ENCODE measurements around the gene FLT1.

FLT1 gene

GRCh38 chr13:28488376-28489005 lies 6.4 kb downstream of the FLT1 start:
- DNase-seq (ENCODE audit: low read depth in 1 of 2, low spot score in 1 of 2) = no peak

DNA sequence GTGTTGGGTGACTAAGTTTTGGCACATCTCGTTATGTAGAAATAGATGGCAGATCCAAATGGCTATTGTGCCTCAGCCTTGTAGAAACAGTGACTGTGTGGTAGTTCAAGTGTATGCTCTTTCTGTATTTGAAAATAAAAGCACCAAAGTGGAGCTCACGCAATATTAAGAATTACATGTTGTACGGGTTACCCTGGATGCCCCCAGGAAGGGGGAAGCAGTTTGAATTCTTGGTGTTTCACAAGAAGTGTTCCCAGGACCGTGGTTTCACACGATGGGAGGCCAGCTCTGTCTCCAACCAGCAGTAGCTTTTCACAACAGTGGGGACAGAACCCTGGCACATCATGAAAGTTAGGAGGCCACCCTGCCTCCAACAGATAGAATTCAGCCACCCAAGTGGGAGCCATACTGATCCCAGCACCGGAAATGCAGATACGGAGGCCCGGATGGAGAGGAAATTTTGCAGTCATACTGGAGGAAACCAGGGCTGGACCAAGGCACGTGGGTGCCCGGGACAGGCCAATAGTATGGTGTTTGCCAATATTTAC lies 8.9 kb downstream of the FLT1 start:
- Histone ChIP-seq H3K4me3 (replicated peaks; ENCODE audit: insufficient read depth, low read length) (no peak overlapping the region), H3K27me3 (ENCODE audit: insufficient read depth, poor library complexity, severe bottlenecking) (peaks cover 21% of the 10 kb centered on the region), H3K27ac (replicated peaks) (no peak overlapping the region)
- no peak for DNase-seq (ENCODE audit: low read depth in 1 of 2, low spot score in 1 of 2)
- TF ChIP-seq, protein P1, sequence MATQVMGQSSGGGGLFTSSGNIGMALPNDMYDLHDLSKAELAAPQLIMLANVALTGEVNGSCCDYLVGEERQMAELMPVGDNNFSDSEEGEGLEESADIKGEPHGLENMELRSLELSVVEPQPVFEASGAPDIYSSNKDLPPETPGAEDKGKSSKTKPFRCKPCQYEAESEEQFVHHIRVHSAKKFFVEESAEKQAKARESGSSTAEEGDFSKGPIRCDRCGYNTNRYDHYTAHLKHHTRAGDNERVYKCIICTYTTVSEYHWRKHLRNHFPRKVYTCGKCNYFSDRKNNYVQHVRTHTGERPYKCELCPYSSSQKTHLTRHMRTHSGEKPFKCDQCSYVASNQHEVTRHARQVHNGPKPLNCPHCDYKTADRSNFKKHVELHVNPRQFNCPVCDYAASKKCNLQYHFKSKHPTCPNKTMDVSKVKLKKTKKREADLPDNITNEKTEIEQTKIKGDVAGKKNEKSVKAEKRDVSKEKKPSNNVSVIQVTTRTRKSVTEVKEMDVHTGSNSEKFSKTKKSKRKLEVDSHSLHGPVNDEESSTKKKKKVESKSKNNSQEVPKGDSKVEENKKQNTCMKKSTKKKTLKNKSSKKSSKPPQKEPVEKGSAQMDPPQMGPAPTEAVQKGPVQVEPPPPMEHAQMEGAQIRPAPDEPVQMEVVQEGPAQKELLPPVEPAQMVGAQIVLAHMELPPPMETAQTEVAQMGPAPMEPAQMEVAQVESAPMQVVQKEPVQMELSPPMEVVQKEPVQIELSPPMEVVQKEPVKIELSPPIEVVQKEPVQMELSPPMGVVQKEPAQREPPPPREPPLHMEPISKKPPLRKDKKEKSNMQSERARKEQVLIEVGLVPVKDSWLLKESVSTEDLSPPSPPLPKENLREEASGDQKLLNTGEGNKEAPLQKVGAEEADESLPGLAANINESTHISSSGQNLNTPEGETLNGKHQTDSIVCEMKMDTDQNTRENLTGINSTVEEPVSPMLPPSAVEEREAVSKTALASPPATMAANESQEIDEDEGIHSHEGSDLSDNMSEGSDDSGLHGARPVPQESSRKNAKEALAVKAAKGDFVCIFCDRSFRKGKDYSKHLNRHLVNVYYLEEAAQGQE (IDR thresholded peaks at IDR 0.05; ENCODE audit: insufficient replicate concordance, low read depth) = no peak
- TF ChIP-seq POLR2AphosphoS5 (IDR thresholded peaks at IDR 0.05; ENCODE audit: low read depth) (no peak), GABPA (IDR thresholded peaks at IDR 0.05; ENCODE audit: low read depth) (no peak), CTCF (IDR thresholded peaks at IDR 0.05; ENCODE audit: insufficient read depth, low read length) (no peak), SPI1 (IDR thresholded peaks at IDR 0.05; ENCODE audit: borderline replicate concordance, low read depth) (no peak)

More at GRCh38 chr13:28488376-28489005, 6.4 kb downstream of the FLT1 start:
- Histone ChIP-seq H3K27ac (replicated peaks) (no peak overlapping the region), H3K4me3 (replicated peaks; ENCODE audit: insufficient read depth, low read length) (no peak overlapping the region), H3K27me3 (ENCODE audit: insufficient read depth, poor library complexity, severe bottlenecking) (peaks cover 35% of the 10 kb centered on the region)
- no peak for TF ChIP-seq SPI1 (IDR thresholded peaks at IDR 0.05; ENCODE audit: borderline replicate concordance, low read depth)
- TF ChIP-seq, protein P1 (IDR thresholded peaks at IDR 0.05; ENCODE audit: insufficient replicate concordance, low read depth) = no peak
- no peak for TF ChIP-seq GABPA (IDR thresholded peaks at IDR 0.05; ENCODE audit: low read depth)
- no peak for TF ChIP-seq CTCF (IDR thresholded peaks at IDR 0.05; ENCODE audit: insufficient read depth, low read length)
- TF ChIP-seq POLR2AphosphoS5 (IDR thresholded peaks at IDR 0.05; ENCODE audit: low read depth) = no peak

GRCh38 chr13:28485551-28485950 lies 9.4 kb downstream of the FLT1 start:
- Histone ChIP-seq H3K27ac (replicated peaks) (no peak overlapping the region), H3K4me3 (replicated peaks; ENCODE audit: insufficient read depth, low read length) (no peak overlapping the region), H3K27me3 (ENCODE audit: insufficient read depth, poor library complexity, severe bottlenecking) (peaks cover 18% of the 10 kb centered on the region)
- TF ChIP-seq CTCF (IDR thresholded peaks at IDR 0.05; ENCODE audit: insufficient read depth, low read length) (no peak), SPI1 (IDR thresholded peaks at IDR 0.05; ENCODE audit: borderline replicate concordance, low read depth) (no peak), GABPA (IDR thresholded peaks at IDR 0.05; ENCODE audit: low read depth) (no peak), POLR2AphosphoS5 (IDR thresholded peaks at IDR 0.05; ENCODE audit: low read depth) (no peak)
- TF ChIP-seq, protein P1 (IDR thresholded peaks at IDR 0.05; ENCODE audit: insufficient replicate concordance, low read depth) = no peak
- DNase-seq (ENCODE audit: low read depth in 1 of 2, low spot score in 1 of 2) = no peak

Measured in HL-60 (cell line).